Natural killer cell (primary cell): Measurements from ENCODE around the gene ELFN1. TPM values are rescaled to one million over a fixed set of nuclear protein-coding genes. Genes with fewer than 3 reads are reported as not detected.

ENCODE experiments used
- ATAC-seq, 3 donors: fragments of 150-1000 bp in 2 of 3; fragments of 200-7000 bp in 1 of 3; cut with Tn5 transposase; 1 replicate in 1 of 3; 2 replicates in 2 of 3; pipeline ENCODE4 v1.10.0; 2021; ENCODE audit warnings: mild to moderate bottlenecking in 2 of 3, moderate library complexity in 2 of 3
- DNase-seq, 2 donors: peaks; one replicate each; pipeline versions ENCODE4 v3.0.0 to v3.0.0-alpha.2; 2013 to 2021; ENCODE audit warnings: mixed read lengths in 1 of 2
- H3K27ac ChIP-seq: one replicate; pipeline ENCODE4 v1.5.1; 2013; ENCODE audit warnings: mild to moderate bottlenecking, low read length
- H3K27me3 ChIP-seq: one replicate; pipeline ENCODE4 v1.6.1; 2013; ENCODE audit warnings: low read length; ENCODE audit not compliant: control insufficient read depth, insufficient read depth
- H3K36me3 ChIP-seq: one replicate; pipeline ENCODE4 v1.6.1; 2013; ENCODE audit warnings: low read length; ENCODE audit not compliant: control insufficient read depth, insufficient read depth
- H3K4me1 ChIP-seq: one replicate; pipeline ENCODE4 v1.6.1; 2013; ENCODE audit warnings: low read length; ENCODE audit not compliant: control insufficient read depth, insufficient read depth
- H3K4me3 ChIP-seq: one replicate; pipeline ENCODE4 v1.5.1; 2013; ENCODE audit warnings: low read length
- H3K9me3 ChIP-seq: one replicate; pipeline ENCODE4 v1.6.1; 2013; ENCODE audit warnings: low read length; ENCODE audit not compliant: control insufficient read depth, insufficient read depth
- H3K27ac Mint-ChIP-seq, 2 donors: one replicate each; pipeline ENCODE4 v1.8.0; 2022; ENCODE audit warnings: mild to moderate bottlenecking in 2 of 2, mixed read lengths in 2 of 2, moderate library complexity in 1 of 2
- H3K27me3 Mint-ChIP-seq, 2 donors: one replicate each; pipeline ENCODE4 v1.8.0; 2022; ENCODE audit warnings: low read depth in 2 of 2, mixed read lengths in 2 of 2
- H3K36me3 Mint-ChIP-seq: one replicate; pipeline ENCODE4 v1.8.0; 2022; ENCODE audit warnings: mixed read lengths
- H3K4me1 Mint-ChIP-seq, 2 donors: one replicate each; pipeline ENCODE4 v1.8.0; 2022; ENCODE audit warnings: mixed read lengths in 2 of 2
- H3K4me3 Mint-ChIP-seq: one replicate; pipeline ENCODE4 v1.8.0; 2022; ENCODE audit warnings: mild to moderate bottlenecking, moderate library complexity, mixed read lengths
- H3K9me3 Mint-ChIP-seq, 2 donors: one replicate each; pipeline ENCODE4 v1.8.0; 2022; ENCODE audit warnings: mixed read lengths in 2 of 2
- CTCF ChIP-seq: fragments of 200-600 bp; IDR thresholded peaks from one replicate; pipeline ENCODE4 v1.8.0; 2022; ENCODE audit warnings: antibody characterized with exemption
- WGBS: methylation state at CpG from one replicate; pipeline ENCODE4 v1.1.7; 2013; ENCODE audit warnings: missing lambda C conversion rate; ENCODE audit not compliant: insufficient coverage; 5-methylcytosine and 5-hydroxymethylcytosine counted together
- intact Hi-C: fragments of 100-400 bp; cut with micrococcal nuclease; formaldehyde crosslinking; loops from one replicate; pipeline ENCODE4 v1.14.2; 2022
- total RNA-seq, 4 donors: library from RNA; stranded (reverse); fragments of 120-200 nt in 1 of 4; gene quantifications; one replicate each; pipeline versions ENCODE4 v1.2.3 to v1.2.4, GENCODE V29; 2013 to 2022

Gene ELFN1
- total RNA-seq, 3 donors from 2014 or later (not counting 1 experiment from before 2014, with no cell fraction given): 0.30 to 0.45 TPM; not detected in 1

- Histone ChIP-seq H3K27ac (no peak overlapping the region), H3K9me3 (peaks cover 2% of the 10 kb centered on the region), H3K4me3 (no peak overlapping the region), H3K4me1 (no peaks in the 10 kb centered on the region), H3K27me3 (no peaks in the 10 kb centered on the region), H3K36me3 (no peaks in the 10 kb centered on the region)
- Mint-ChIP-seq H3K36me3 (no peaks in the 10 kb centered on the region), H3K27me3 (peaks cover 0 to 11% of the 10 kb centered on the region in 2 donors), H3K27ac (no peak overlapping the region), H3K4me1 (no peaks in the 10 kb centered on the region), H3K9me3 (peaks cover 0 to 4% of the 10 kb centered on the region in 2 donors), H3K4me3 (no peak overlapping the region)
- TF ChIP-seq CTCF: no peak
- WGBS: 90% methylated on average over 26 of the region's 27 CpGs
- intact Hi-C loops: no loop called here
- no peak for ATAC-seq
- DNase-seq: no peak
These were observed 22.7 kb downstream of the ELFN1 start for GRCh38 chr7:1692515-1693418.

- intact Hi-C loops: no loop called here
- no peak overlapping the region for H3K27ac Mint-ChIP-seq
- ATAC-seq (peak in 1 of 3 donors; percentile 12), DNase-seq (no peak)
- H3K9me3 Mint-ChIP-seq: peaks cover 0 to 4% of the 10 kb centered on the region in 2 donors
- Histone ChIP-seq H3K4me1 (no peaks in the 10 kb centered on the region), H3K27me3 (no peaks in the 10 kb centered on the region), H3K36me3 (no peaks in the 10 kb centered on the region), H3K9me3 (peaks cover 2% of the 10 kb centered on the region), H3K27ac (no peak overlapping the region), H3K4me3 (no peak overlapping the region)
- H3K36me3 Mint-ChIP-seq: no peaks in the 10 kb centered on the region
- no peaks in the 10 kb centered on the region for H3K4me1 Mint-ChIP-seq
- 76% methylated on average over 25 of the region's 25 CpGs for WGBS
- H3K4me3 Mint-ChIP-seq: no peak overlapping the region
- no peak for TF ChIP-seq CTCF
- H3K27me3 Mint-ChIP-seq: peaks cover 0 to 11% of the 10 kb centered on the region in 2 donors
These were observed 23.4 kb downstream of the ELFN1 start for GRCh38 chr7:1693419-1693990.

- Mint-ChIP-seq H3K36me3 (no peaks in the 10 kb centered on the region), H3K27ac (no peak overlapping the region)
- DNase-seq: no peak
These were observed 24.0 kb downstream of the ELFN1 start for GRCh38 chr7:1693991-1694524.

More at GRCh38 chr7:1693991-1694524, 24.0 kb downstream of the ELFN1 start:
- Histone ChIP-seq H3K9me3 (peaks cover 2% of the 10 kb centered on the region), H3K4me3 (no peak overlapping the region), H3K4me1 (no peaks in the 10 kb centered on the region), H3K27me3 (no peaks in the 10 kb centered on the region), H3K27ac (no peak overlapping the region), H3K36me3 (no peaks in the 10 kb centered on the region)
- intact Hi-C loops: no loop called here
- H3K4me1 Mint-ChIP-seq: no peaks in the 10 kb centered on the region
- H3K27me3 Mint-ChIP-seq: peaks cover 0 to 12% of the 10 kb centered on the region in 2 donors
- WGBS: 83% methylated on average over 16 of the region's 16 CpGs
- H3K4me3 Mint-ChIP-seq: no peak overlapping the region
- TF ChIP-seq CTCF: no peak
- H3K9me3 Mint-ChIP-seq: peaks cover 0 to 4% of the 10 kb centered on the region in 2 donors
- ATAC-seq: no peak
